Measurements from ENCODE around the gene FARP1. TPM values are rescaled to one million over a fixed set of nuclear protein-coding genes. Genes with fewer than 3 reads are reported as not detected.
"Not testable (repeated sequence)": the region's sequence is repeated elsewhere in the genome, so short reads cannot be mapped to it uniquely, and the experiment has no call there.

FARP1 gene
- total RNA-seq, 1 donor from 2014 or later = 71.3 TPM

GRCh38 chr13:98216711-98217285 is 73.9 kb downstream of the FARP1 start:
- DNase-seq (ENCODE audit: low spot score) = no peak
- intact Hi-C loops (cut with DNase I) = no loop called here

- no peak for DNase-seq (ENCODE audit: low spot score)
- intact Hi-C loops (cut with DNase I) = no loop called here
Measured at GRCh38 chr13:98217597-98217996, 74.7 kb downstream of the FARP1 start.

- DNase-seq (ENCODE audit: low spot score) = no peak
- intact Hi-C loops (cut with DNase I) = no loop called here
Measured at GRCh38 chr13:98219685-98220084, 76.8 kb downstream of the FARP1 start.

- intact Hi-C loops (cut with DNase I) = no loop called here
- no peak for DNase-seq (ENCODE audit: low spot score)
Measured at GRCh38 chr13:98220271-98220791, 77.4 kb downstream of the FARP1 start.

- DNase-seq (ENCODE audit: low spot score) = no peak
- intact Hi-C loops (cut with DNase I) = no loop called here
Measured at GRCh38 chr13:98221234-98221633, 78.3 kb downstream of the FARP1 start.

- DNase-seq (ENCODE audit: low spot score) = no peak
- intact Hi-C loops (cut with DNase I) = no loop called here
Measured at GRCh38 chr13:98222081-98222554, 79.2 kb downstream of the FARP1 start.

- intact Hi-C loops (cut with DNase I) = no loop called here
- no peak for DNase-seq (ENCODE audit: low spot score)
Measured at GRCh38 chr13:98222816-98223215, 79.9 kb downstream of the FARP1 start.

GRCh38 chr13:98223741-98224140 is 80.8 kb downstream of the FARP1 start:
- no peak for DNase-seq (ENCODE audit: low spot score)
- intact Hi-C loops (cut with DNase I) = no loop called here

GRCh38 chr13:98224557-98224956 is 81.7 kb downstream of the FARP1 start:
- DNase-seq (ENCODE audit: low spot score) = no peak
- intact Hi-C loops (cut with DNase I) = no loop called here

- DNase-seq (ENCODE audit: low spot score) = no peak
- intact Hi-C loops (cut with DNase I) = no loop called here
Measured at GRCh38 chr13:98225036-98225940, 82.4 kb downstream of the FARP1 start.

- DNase-seq (ENCODE audit: low spot score) = no peak
- intact Hi-C loops (cut with DNase I) = no loop called here
Measured at GRCh38 chr13:98226496-98226895, 83.6 kb downstream of the FARP1 start.

GRCh38 chr13:98228661-98229341 is 85.9 kb downstream of the FARP1 start:
- intact Hi-C loops (cut with DNase I) = no loop called here
- DNase-seq (ENCODE audit: low spot score) = no peak

- intact Hi-C loops (cut with DNase I); DNase-seq (ENCODE audit: low spot score): not testable (repeated sequence)
Measured at GRCh38 chr13:98230762-98231161, 87.9 kb downstream of the FARP1 start.

GRCh38 chr13:98232456-98232855 is 89.6 kb downstream of the FARP1 start:
- intact Hi-C loops (cut with DNase I) = no loop called here
- no peak for DNase-seq (ENCODE audit: low spot score)

GRCh38 chr13:98233127-98233526 is 90.2 kb downstream of the FARP1 start:
- DNase-seq (ENCODE audit: low spot score) = no peak
- intact Hi-C loops (cut with DNase I) = no loop called here

GRCh38 chr13:98234348-98234747 is 91.5 kb downstream of the FARP1 start:
- intact Hi-C loops (cut with DNase I) = no loop called here
- DNase-seq (ENCODE audit: low spot score) = no peak

GRCh38 chr13:98236197-98236596 is 93.3 kb downstream of the FARP1 start:
- DNase-seq (ENCODE audit: low spot score) = no peak
- intact Hi-C loops (cut with DNase I) = no loop called here

GRCh38 chr13:98237331-98237730 is 94.4 kb downstream of the FARP1 start:
- intact Hi-C loops (cut with DNase I) = no loop called here
- no peak for DNase-seq (ENCODE audit: low spot score)

GRCh38 chr13:98239162-98240076 is 96.5 kb downstream of the FARP1 start:
- intact Hi-C loops (cut with DNase I) = no loop called here
- DNase-seq (ENCODE audit: low spot score) = no peak
